ENCODE measurements around the gene MYO10.

Gene MYO10

DNA sequence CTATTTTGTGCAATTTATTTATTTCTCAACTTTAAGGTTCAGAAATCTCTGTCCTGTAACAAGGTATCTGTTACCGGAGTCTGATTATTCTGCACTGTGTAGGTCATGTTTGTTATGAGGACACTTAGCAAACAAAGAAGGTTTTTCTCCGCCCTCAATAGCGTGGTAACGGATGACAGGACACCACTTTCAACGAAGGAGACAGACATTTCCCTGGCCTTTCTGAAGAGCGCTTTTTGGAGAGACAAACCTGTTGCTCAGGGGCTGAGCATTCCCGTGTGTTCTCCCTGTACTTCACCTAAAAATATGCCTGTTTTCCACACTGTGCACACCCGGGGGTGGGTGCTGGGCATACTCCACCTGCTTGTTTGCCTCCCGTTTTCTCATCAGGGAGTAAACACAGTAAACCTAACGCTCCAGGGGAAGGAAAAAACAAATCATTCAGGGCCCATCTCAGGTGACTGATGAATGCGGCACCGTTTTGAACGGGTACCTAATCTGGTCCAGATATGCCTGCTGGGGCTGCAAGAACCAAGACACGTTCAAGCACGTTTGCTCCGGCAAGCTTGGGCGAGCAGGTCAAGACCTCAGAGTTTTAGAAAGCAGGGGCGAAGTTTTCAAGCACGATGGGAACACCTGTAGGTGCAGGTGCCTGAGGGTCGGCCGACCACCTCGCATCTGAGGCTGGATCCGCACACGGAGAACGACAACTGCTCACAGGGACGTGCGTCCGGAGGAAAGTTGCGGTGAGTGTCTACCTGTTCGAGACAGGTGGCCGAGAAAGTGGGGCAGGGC is 320.1 kb downstream of the MYO10 start:
- DNase-seq (ENCODE audit: extremely low read depth, low read depth): no peak
- TF ChIP-seq, protein P1, sequence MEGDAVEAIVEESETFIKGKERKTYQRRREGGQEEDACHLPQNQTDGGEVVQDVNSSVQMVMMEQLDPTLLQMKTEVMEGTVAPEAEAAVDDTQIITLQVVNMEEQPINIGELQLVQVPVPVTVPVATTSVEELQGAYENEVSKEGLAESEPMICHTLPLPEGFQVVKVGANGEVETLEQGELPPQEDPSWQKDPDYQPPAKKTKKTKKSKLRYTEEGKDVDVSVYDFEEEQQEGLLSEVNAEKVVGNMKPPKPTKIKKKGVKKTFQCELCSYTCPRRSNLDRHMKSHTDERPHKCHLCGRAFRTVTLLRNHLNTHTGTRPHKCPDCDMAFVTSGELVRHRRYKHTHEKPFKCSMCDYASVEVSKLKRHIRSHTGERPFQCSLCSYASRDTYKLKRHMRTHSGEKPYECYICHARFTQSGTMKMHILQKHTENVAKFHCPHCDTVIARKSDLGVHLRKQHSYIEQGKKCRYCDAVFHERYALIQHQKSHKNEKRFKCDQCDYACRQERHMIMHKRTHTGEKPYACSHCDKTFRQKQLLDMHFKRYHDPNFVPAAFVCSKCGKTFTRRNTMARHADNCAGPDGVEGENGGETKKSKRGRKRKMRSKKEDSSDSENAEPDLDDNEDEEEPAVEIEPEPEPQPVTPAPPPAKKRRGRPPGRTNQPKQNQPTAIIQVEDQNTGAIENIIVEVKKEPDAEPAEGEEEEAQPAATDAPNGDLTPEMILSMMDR (IDR thresholded peaks at IDR 0.05; ENCODE audit: low read depth, low read length, missing control alignments): no peak
- peak overlapping the region; percentile 42 for H3K4me3 ChIP-seq (replicated peaks; ENCODE audit: low read depth, low read length)

GRCh38 chr5:16612007-16612406 is 324.1 kb downstream of the MYO10 start:
- TF ChIP-seq, protein P1 (IDR thresholded peaks at IDR 0.05; ENCODE audit: low read depth, low read length, missing control alignments): no peak
- DNase-seq (ENCODE audit: extremely low read depth, low read depth): no peak

More at GRCh38 chr5:16612007-16612406, 324.1 kb downstream of the MYO10 start:
- no peak overlapping the region for H3K4me3 ChIP-seq (replicated peaks; ENCODE audit: low read depth, low read length)
